Measurements from ENCODE around the gene UBALD2. TPM values are rescaled to one million over a fixed set of nuclear protein-coding genes. Genes with fewer than 3 reads are reported as not detected.

The UBALD2 gene
- polyA plus RNA-seq, 1 of the 3 experiments (the other 2 are of a cell fraction): 27.0 TPM

GRCh38 chr17:76293106-76293505 is 28.0 kb downstream of the UBALD2 start (continued):
- no peak for TF ChIP-seq PBX3 (IDR thresholded peaks at IDR 0.05)
- TF ChIP-seq RXRA (IDR thresholded peaks at IDR 0.05; ENCODE audit: borderline replicate concordance, low read depth): no peak

- Histone ChIP-seq H4K20me1 (ENCODE audit: insufficient read depth) (no peaks in the 10 kb centered on the region), H3K9me3 (no peaks in the 10 kb centered on the region), H3K79me2 (ENCODE audit: insufficient read depth) (no peaks in the 10 kb centered on the region), H3K9ac (no peak overlapping the region), H3K27me3 (ENCODE audit: insufficient read depth) (no peaks in the 10 kb centered on the region), H3F3A (replicated peaks; ENCODE audit: insufficient read depth) (peaks cover 5% of the 10 kb centered on the region), H3K4me3 (ENCODE audit: low read depth in 2 of 2, low read length in 1 of 2) (no peak overlapping the region), H2AFZ (ENCODE audit: low read depth) (no peak overlapping the region), H3K4me2 (no peak overlapping the region), H3K27ac (ENCODE audit: low read depth in 2 of 2, low read length in 1 of 2) (no peak overlapping the region), H3K36me3 (replicated peaks in 1 of 2; ENCODE audit: control insufficient read depth in 1 of 2, insufficient read depth in 2 of 2, low read length in 1 of 2) (peaks cover 0 to 3% of the 10 kb centered on the region in 2 experiments), H3K4me1 (ENCODE audit: control insufficient read depth in 1 of 2, insufficient read depth in 2 of 2, low read depth in 1 of 2, low read length in 1 of 2) (no peaks in the 10 kb centered on the region), H3K9me2 (no peaks in the 10 kb centered on the region)
- POLR2A ChIA-PET: no interaction called here
- CTCF ChIA-PET: interaction anchor here (1.0 to 15.8 kb wide), 10 partner anchors 14 to 291 kb away, joined by 3 to 348 read pairs (median 4); partner anchors contain the start of gene SPHK1
- 82% methylated on average over 4 of the region's 4 CpGs for WGBS (ENCODE audit: low lambda C conversion rate)
- DNase-seq: no peak
- TF ChIP-seq RFX5 (IDR thresholded peaks at IDR 0.05; ENCODE audit: low read length): no peak
- no peak for TF ChIP-seq TAF1 (IDR thresholded peaks at IDR 0.05; ENCODE audit: borderline replicate concordance, low read depth, low read length)
- no peak for TF ChIP-seq IRF3 (IDR thresholded peaks at IDR 0.05; ENCODE audit: low read depth, low read length)
- no peak for TF ChIP-seq MAX (IDR thresholded peaks at IDR 0.05; ENCODE audit: low read depth)
- no peak for TF ChIP-seq MEF2A (IDR thresholded peaks at IDR 0.05; ENCODE audit: borderline replicate concordance, low read depth)
- TF ChIP-seq REST (IDR thresholded peaks at IDR 0.05; ENCODE audit: low read depth, low read length): no peak
- TF ChIP-seq TCF12 (IDR thresholded peaks at IDR 0.05): no peak
- no peak for TF ChIP-seq GABPA (IDR thresholded peaks at IDR 0.05; ENCODE audit: low read depth)
- no peak for TF ChIP-seq RXRA (IDR thresholded peaks at IDR 0.05; ENCODE audit: borderline replicate concordance, low read depth)
- TF ChIP-seq SIN3A (IDR thresholded peaks at IDR 0.05; ENCODE audit: borderline replicate concordance, low read depth, low read length): no peak
- no peak for TF ChIP-seq FOXJ3 (CRISPR knock-in tag; IDR thresholded peaks at IDR 0.05)
- TF ChIP-seq RCOR1 (IDR thresholded peaks at IDR 0.05; ENCODE audit: low read length): no peak
- TF ChIP-seq ELF1 (IDR thresholded peaks at IDR 0.05): no peak
- TF ChIP-seq SMC3 (IDR thresholded peaks at IDR 0.05; ENCODE audit: low read depth, low read length): no peak
- no peak for TF ChIP-seq EP300 (IDR thresholded peaks at IDR 0.05; ENCODE audit: borderline replicate concordance in 1 of 2, low read depth in 1 of 2, low read length in 1 of 2)
- no peak for TF ChIP-seq JUND (IDR thresholded peaks at IDR 0.05)
- no peak for TF ChIP-seq MXI1 (IDR thresholded peaks at IDR 0.05; ENCODE audit: low read depth, low read length)
- no peak for TF ChIP-seq CHD2 (IDR thresholded peaks at IDR 0.05; ENCODE audit: low read length, partially characterized antibody)
- TF ChIP-seq POLR2AphosphoS5 (IDR thresholded peaks at IDR 0.05; ENCODE audit: low read depth, low read length): no peak
- no peak for TF ChIP-seq PBX3 (IDR thresholded peaks at IDR 0.05)
Measured at GRCh38 chr17:76296186-76296585, 31.0 kb downstream of the UBALD2 start.
